Femur (tissue), 1 donor: Measurements from ENCODE around the gene ARHGAP5.
"Not testable (repeated sequence)": the region's sequence is repeated elsewhere in the genome, so short reads cannot be mapped to it uniquely, and the experiment has no call there.

Experiments used
- DNase-seq: peaks from one replicate; pipeline ENCODE4 v3.0.0-alpha.2; 2017

Gene ARHGAP5

GRCh38 chr14:32110548-32110896 lies 33.4 kb downstream of the ARHGAP5 start:
- no peak for DNase-seq

GRCh38 chr14:32121536-32121935 lies 44.4 kb downstream of the ARHGAP5 start:
- no peak for DNase-seq

DNA sequence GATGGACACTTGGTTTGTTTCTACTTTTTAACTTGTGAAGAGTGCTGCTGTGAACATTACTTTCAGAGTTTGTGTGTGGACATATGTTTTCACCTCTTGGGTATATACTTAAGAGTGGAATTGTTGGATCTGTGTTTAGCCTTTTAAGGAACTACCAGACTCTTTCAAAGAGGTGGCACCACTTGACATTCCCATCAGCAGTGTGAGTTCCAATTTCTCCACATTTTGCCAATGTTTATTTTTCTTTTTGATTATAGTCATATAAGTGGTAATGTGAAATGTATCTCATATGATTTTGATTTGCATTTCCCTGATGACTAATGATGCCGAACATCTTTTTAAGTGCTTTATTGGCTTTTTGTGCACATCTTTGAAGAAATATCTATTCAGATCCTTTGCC lies 44.8 kb downstream of the ARHGAP5 start:
- DNase-seq = no peak

DNA sequence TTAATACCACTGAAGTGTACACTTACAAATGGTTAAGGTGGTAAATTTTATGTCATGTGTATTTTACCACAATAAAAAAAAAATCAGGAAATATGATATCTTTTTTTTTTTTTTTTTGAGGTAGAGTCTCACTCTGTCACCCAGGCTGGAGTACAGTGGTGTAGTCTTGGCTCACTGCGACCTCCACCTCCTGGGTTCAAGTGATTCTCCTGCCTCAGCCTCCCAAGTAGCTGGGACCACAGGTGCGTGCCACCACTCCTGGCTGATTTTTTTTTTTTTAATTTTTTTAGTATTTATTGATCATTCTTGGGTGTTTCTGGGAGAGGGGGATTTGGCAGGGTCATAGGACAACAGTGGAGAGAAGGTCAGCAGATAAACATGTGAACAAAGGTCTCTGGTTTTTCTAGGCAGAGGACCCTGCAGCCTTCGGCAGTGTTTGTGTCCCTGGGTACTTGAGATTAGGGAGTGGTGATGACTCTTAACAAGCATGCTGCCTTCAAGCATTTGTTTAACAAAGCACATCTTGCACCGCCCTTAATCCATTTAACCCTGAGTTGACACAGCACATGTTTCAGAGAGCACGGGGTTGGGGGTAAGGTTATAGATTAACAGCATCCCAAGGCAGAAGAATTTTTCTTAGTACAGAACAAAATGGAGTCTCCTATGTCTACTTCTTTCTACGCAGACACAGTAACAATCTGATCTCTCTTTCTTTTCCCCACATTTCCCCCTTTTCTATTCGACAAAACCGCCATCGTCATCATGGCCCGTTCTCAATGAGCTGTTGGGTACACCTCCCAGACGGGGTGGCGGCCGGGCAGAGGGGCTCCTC lies 50.0 kb downstream of the ARHGAP5 start:
- not testable (repeated sequence) for DNase-seq

GRCh38 chr14:32127731-32128654 lies 50.9 kb downstream of the ARHGAP5 start:
- DNase-seq = not testable (repeated sequence)

DNA sequence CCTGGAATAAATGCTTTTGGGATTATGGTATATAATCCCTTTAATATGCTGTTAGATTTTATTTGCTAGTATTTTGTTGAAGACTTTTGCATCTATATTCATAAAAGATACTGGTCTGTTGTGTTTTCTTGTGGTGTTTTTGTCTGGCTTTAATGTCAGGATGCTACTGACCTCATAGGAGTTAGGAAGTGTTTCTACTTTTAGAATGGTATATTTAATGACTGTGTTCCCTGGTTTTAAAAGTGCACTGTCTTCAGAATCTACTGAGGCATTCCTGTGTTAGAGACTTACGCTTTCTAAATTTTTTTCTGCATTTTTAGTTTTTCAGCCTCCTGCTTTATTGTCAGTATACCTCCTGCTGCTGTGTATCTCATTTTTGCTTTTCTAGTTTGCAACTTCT lies 51.6 kb downstream of the ARHGAP5 start:
- DNase-seq = no peak

DNA sequence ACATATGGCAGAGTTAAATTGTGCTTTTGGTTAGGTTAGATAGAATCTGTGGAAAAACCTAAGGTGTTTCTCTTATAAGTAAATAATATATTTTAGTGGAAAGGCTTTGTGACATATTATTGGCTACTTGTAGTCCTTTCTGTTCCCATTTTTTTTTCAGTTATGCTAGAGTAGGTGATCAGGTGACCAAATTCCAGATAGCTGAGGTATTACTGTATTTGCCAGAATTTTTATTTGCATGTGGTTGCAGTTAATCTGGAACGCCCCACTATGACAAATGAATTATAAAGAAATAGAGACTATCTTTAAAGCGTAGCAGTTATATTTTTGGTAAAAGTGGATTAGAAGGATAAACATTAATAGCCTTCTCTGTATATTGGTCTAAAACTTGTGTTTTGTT lies 52.0 kb downstream of the ARHGAP5 start:
- DNase-seq = no peak

- DNase-seq = not testable (repeated sequence)
Observed at GRCh38 chr14:32131689-32132088, 54.6 kb downstream of the ARHGAP5 start.

DNA sequence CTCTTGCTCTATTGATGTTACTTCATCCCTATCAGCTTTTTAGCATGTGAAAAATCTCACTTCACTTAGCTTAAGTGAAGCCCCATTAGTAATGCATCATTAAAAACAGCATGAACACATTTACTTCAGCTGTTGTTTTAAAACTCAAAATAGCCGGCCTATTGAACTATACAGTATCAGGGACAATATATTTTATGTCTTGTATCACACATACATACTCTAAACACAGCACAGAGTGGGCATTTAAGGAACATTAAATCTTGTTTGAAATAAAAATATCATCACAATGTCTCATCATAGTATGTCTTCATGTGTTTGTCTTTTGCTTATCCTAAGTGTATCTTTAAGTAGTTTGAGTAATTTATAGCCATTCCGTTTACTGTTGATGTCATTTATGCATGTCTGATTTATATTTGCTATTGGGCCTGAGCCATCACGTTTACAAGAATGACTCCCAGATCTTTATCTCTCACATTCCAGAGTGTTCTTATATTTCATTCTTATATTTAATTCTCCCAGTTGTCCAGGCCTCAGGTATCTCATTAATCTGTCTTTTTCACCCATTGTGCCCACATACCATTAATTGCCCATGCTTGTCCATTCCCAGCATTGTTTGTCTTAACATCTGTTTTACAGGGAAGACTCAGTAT lies 57.5 kb downstream of the ARHGAP5 start:
- no peak for DNase-seq

DNA sequence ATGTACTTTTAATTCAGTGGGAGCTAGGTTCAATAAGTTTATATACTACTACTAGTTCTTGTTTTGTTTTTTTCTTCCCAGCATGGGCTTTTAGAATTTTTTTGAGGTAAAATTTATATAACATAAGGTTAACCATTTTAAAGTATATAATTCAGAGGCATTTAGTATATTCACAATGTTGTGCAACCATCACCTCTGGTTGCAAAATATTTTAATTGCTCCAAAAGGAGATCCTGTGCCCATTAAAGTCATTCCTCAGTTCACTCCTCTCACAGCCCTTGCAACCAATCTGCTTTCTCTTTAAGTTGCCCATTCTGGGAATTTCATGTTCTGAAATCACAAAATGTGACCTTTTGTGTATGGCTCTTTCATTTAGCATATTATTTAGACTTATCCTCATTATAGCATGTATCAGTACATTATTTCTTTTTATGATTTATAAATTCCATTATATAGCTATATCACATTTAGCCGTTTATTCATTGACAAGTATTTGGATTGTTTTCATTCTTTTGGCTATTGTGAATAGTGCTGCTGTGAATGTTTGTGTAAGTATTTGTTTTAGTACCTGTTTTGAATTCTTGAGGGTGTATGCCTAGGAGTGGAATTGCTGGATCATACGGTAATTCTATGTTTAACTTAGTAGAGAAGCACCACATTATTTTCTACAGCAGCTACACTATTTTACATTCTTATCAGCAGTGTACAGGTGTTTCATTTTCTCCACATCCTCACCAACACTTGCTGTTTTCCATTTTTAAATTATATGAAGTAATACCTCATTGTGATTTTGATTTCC lies 59.1 kb downstream of the ARHGAP5 start:
- DNase-seq = no peak

DNA sequence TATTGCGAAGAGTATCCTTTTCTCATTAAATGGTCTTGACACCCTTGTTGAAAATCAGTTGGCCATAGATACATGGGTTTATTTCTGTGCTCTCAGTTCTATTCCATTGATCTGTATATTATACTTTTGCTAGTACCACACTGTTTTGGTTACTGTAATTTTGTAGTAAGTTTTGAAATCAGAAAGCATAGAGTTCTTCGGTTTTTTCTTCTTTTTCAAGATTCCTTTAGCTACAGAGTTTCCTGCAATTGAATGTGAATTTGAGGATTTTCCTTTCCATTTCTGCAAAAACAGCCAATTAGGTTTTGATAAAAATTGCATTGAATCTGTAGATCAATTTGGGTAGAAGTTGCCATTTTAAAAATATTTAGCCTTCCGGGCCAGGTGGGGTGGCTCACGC lies 60.2 kb downstream of the ARHGAP5 start:
- DNase-seq = no peak

GRCh38 chr14:32137892-32138291 lies 60.8 kb downstream of the ARHGAP5 start:
- no peak for DNase-seq

- no peak for DNase-seq
Observed at GRCh38 chr14:32142341-32142740, 65.2 kb downstream of the ARHGAP5 start.

- no peak for DNase-seq
Observed at GRCh38 chr14:32142754-32143437, 65.8 kb downstream of the ARHGAP5 start.

DNA sequence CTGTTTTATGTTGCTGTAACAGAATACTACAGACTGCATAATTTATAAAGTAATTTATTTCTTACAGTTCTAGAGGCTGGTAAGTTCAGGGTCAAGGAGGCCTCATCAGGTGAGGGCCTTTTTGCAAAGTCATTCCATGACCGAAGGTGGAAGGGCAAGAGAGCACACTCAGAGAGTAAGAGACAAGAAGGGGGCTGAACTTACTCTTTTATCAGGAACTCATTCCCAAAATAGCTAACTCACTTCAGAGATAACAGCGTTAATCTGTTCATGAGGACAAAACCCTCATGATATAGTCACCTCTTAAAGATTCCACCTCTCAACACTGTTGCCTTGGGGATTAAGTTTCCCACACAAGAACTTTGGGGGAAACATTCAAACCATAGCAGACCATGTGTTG lies 73.3 kb downstream of the ARHGAP5 start:
- no peak for DNase-seq

GRCh38 chr14:32166029-32166428 lies 88.9 kb downstream of the ARHGAP5 start:
- no peak for DNase-seq

DNA sequence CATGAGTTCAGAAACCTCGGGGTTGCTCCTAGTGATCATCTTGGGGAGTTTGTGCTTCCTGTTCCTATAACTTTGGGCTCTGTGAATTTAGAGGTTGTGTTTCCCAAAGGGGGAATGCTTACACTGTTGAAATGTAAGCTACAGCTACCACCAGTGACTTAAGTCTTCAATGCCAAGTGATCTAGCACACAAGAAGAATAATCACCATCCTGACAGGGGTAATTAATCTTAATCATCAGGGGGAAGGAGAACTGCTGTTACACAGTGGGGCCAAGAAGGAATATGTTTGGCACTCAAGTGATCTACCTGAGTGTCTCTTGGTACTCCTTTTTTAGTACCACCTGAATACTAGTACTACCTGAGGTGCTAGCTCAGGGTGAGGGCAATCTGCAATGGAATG lies 89.8 kb downstream of the ARHGAP5 start:
- DNase-seq = no peak

GRCh38 chr14:32167907-32168306 lies 90.8 kb downstream of the ARHGAP5 start:
- DNase-seq = no peak

- no peak for DNase-seq
Observed at GRCh38 chr14:32169191-32169590, 92.1 kb downstream of the ARHGAP5 start.

- DNase-seq = no peak
Observed at GRCh38 chr14:32171469-32171868, 94.4 kb downstream of the ARHGAP5 start.

GRCh38 chr14:32183151-32184058 lies 106.3 kb downstream of the ARHGAP5 start:
- no peak for DNase-seq
